ENCODE results near the gene GSTO2.

Gene GSTO2

GRCh38 chr10:104268405-104268712 is 625 bp upstream of the GSTO2 start (continued):
- TF ChIP-seq, protein P1, sequence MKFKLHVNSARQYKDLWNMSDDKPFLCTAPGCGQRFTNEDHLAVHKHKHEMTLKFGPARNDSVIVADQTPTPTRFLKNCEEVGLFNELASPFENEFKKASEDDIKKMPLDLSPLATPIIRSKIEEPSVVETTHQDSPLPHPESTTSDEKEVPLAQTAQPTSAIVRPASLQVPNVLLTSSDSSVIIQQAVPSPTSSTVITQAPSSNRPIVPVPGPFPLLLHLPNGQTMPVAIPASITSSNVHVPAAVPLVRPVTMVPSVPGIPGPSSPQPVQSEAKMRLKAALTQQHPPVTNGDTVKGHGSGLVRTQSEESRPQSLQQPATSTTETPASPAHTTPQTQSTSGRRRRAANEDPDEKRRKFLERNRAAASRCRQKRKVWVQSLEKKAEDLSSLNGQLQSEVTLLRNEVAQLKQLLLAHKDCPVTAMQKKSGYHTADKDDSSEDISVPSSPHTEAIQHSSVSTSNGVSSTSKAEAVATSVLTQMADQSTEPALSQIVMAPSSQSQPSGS (tag by site-specific recombination; IDR thresholded peaks at IDR 0.05; ENCODE audit: low read depth), result no peak
- TF ChIP-seq ZNF585B (tag by site-specific recombination; IDR thresholded peaks at IDR 0.05) (no peak), ZNF768 (tag by site-specific recombination; IDR thresholded peaks at IDR 0.05) (no peak)

DNA sequence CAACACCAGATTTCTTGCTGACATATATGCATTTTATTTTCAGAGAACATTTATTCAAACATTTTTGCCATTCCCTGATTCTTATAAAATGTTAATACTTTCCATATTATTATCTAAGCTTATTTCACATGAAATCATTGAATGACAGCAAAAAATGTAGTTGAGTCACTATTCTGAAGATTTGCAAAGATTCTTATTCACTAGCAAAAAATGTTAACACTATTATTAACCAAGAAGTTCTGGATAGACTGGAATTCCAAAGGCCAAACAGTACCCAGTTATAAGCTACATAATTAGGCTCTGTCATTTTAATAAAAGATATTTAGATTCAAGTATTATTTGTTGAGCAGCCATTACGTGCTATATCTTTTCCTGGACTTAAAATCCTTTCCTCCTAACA is 4.3 kb downstream of the GSTO2 start:
- Histone ChIP-seq H3K9me3 (ENCODE audit: control insufficient read depth, insufficient read depth, low read depth, low read length) (no peaks in the 10 kb centered on the region), H3K4me1 (ENCODE audit: control insufficient read depth, insufficient read depth, low read length) (0 out of 2 replicates have a peak, but pooled peaks cover 2% of the 10 kb centered on the region), H3K27ac (ENCODE audit: extremely low read depth, low read depth, low read length) (no peak overlapping the region), H3K4me3 (ENCODE audit: low read depth, low read length) (no peak overlapping the region), H3K36me3 (ENCODE audit: control insufficient read depth in 2 of 2, insufficient read depth in 1 of 2, low read length in 2 of 2) (peaks cover 0 to 2% of the 10 kb centered on the region in 2 experiments; a peak in 1 of 3 replicates)
- TF ChIP-seq, protein P2, sequence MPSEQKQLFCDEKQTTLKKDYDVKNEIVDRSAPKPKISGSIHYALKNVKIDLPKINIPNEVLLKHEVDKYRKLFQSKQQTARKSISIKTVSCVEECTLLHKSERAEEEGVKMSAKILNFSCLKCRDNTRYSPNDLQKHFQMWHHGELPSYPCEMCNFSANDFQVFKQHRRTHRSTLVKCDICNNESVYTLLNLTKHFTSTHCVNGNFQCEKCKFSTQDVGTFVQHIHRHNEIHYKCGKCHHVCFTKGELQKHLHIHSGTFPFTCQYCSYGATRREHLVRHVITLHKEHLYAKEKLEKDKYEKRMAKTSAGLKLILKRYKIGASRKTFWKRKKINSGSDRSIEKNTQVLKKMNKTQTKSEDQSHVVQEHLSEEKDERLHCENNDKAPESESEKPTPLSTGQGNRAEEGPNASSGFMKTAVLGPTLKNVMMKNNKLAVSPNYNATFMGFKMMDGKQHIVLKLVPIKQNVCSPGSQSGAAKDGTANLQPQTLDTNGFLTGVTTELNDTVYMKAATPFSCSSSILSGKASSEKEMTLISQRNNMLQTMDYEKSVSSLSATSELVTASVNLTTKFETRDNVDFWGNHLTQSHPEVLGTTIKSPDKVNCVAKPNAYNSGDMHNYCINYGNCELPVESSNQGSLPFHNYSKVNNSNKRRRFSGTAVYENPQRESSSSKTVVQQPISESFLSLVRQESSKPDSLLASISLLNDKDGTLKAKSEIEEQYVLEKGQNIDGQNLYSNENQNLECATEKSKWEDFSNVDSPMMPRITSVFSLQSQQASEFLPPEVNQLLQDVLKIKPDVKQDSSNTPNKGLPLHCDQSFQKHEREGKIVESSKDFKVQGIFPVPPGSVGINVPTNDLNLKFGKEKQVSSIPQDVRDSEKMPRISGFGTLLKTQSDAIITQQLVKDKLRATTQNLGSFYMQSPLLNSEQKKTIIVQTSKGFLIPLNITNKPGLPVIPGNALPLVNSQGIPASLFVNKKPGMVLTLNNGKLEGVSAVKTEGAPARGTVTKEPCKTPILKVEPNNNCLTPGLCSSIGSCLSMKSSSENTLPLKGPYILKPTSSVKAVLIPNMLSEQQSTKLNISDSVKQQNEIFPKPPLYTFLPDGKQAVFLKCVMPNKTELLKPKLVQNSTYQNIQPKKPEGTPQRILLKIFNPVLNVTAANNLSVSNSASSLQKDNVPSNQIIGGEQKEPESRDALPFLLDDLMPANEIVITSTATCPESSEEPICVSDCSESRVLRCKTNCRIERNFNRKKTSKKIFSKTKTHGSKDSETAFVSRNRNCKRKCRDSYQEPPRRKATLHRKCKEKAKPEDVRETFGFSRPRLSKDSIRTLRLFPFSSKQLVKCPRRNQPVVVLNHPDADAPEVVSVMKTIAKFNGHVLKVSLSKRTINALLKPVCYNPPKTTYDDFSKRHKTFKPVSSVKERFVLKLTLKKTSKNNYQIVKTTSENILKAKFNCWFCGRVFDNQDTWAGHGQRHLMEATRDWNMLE (tag by site-specific recombination; conservative IDR thresholded peaks at IDR 0.05; ENCODE audit: low read depth), result no peak
- no peak for TF ChIP-seq ZNF112 (tag by site-specific recombination; IDR thresholded peaks at IDR 0.05)
- no peak for TF ChIP-seq SCRT2 (tag by site-specific recombination; IDR thresholded peaks at IDR 0.05)
- TF ChIP-seq KLF9 (tag by site-specific recombination; IDR thresholded peaks at IDR 0.05; ENCODE audit: low read depth), result no peak
- no peak for TF ChIP-seq ZBTB49 (tag by site-specific recombination; IDR thresholded peaks at IDR 0.05; ENCODE audit: low read depth)
- no peak for TF ChIP-seq ZNF121 (tag by site-specific recombination; IDR thresholded peaks at IDR 0.05)
- TF ChIP-seq ZNF146 (tag by site-specific recombination; IDR thresholded peaks at IDR 0.05), result no peak
- TF ChIP-seq ZXDB (tag by site-specific recombination; IDR thresholded peaks at IDR 0.05), result no peak
- TF ChIP-seq BCL11B (tag by site-specific recombination; IDR thresholded peaks at IDR 0.05; ENCODE audit: low read depth), result no peak
- no peak for TF ChIP-seq GLIS2 (tag by site-specific recombination; IDR thresholded peaks at IDR 0.05)
- no peak for TF ChIP-seq ZNF426 (tag by site-specific recombination; IDR thresholded peaks at IDR 0.05)
- no peak for TF ChIP-seq MZF1 (tag by site-specific recombination; IDR thresholded peaks at IDR 0.05; ENCODE audit: borderline replicate concordance)
- CTCF ChIA-PET, result interaction anchor here (0.5 to 11.7 kb wide), 16 partner anchors 8 to 352 kb away, joined by 3 to 202 read pairs (median 6); partner anchors contain the start of gene CFAP58
- POLR2A ChIA-PET, result interaction anchor here (0.6 to 1.9 kb wide), 2 partner anchors 18 to 153 kb away, joined by 3 to 9 read pairs; partner anchors contain the start of gene GSTO1
